BLaER1 treated with 17β-estradiol and CSF1 and Interleukin-3, amounts not matched to agents 10 nM and 100 nM (cell line): Measurements from ENCODE around the gene SIL1.
"Not testable (repeated sequence)": the region's sequence is repeated elsewhere in the genome, so short reads cannot be mapped to it uniquely, and the experiment has no call there.

Source experiments
- H3K27ac ChIP-seq, 11 experiments: shearing (Covaris generic); formaldehyde crosslinking; 2 replicates each; pipeline ENCODE4 v1.8.1; 2022
- H3K27me3 ChIP-seq, 11 experiments: shearing (Covaris generic); formaldehyde crosslinking; 2 replicates each; pipeline ENCODE4 v1.8.1; 2022
- H3K36me3 ChIP-seq, 11 experiments: shearing (Covaris generic); formaldehyde crosslinking; 2 replicates each; pipeline ENCODE4 v1.8.1; 2022
- H3K4me1 ChIP-seq, 10 experiments: shearing (Covaris generic); formaldehyde crosslinking; 2 replicates each; pipeline ENCODE4 v1.8.1; 2022
- H3K4me2 ChIP-seq, 11 experiments: shearing (Covaris generic); formaldehyde crosslinking; 2 replicates each; pipeline ENCODE4 v1.8.1; 2022
- H3K4me3 ChIP-seq, 10 experiments: shearing (Covaris generic); formaldehyde crosslinking; 2 replicates each; pipeline ENCODE4 v1.8.1; 2022
- H3K9ac ChIP-seq, 11 experiments: shearing (Covaris generic); formaldehyde crosslinking; 2 replicates each; pipeline ENCODE4 v1.8.1; 2022
- H3K9me3 ChIP-seq, 11 experiments: shearing (Covaris generic); formaldehyde crosslinking; replicated peaks in 1 of 11; 2 replicates each; pipeline ENCODE4 v1.8.1; 2022
- H4K20me1 ChIP-seq, 11 experiments: shearing (Covaris generic); formaldehyde crosslinking; 2 replicates each; pipeline ENCODE4 v1.8.1; 2022
- Cebpa-rat ChIP-seq, 11 experiments: shearing (Covaris generic); IDR thresholded peaks; 2 replicates each; pipeline ENCODE4 v1.8.1; 2022

The SIL1 gene

DNA sequence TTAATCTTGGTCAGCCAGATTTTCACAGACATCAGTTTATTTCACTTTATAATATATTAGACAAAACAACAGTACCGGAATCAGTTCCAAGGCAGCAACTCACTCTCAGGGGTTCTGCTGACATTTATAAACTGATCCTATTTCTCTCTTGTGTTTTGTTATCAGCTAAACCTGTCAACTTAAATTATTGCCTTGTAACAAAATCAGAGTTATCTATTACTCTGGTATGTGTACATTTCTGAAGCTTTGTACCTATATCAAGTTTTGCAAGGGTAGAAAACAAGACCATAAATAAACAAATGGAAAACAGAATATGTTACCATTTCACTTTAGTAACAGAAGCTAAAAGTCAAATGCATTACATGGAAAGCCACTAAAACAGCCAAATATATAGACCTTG is 122.1 kb downstream of the SIL1 start:
- H3K4me2 ChIP-seq, result no peak overlapping the region
- no peaks in the 10 kb centered on the region for H3K36me3 ChIP-seq
- H3K4me3 ChIP-seq, result no peak overlapping the region
- TF ChIP-seq Cebpa-rat (IDR thresholded peaks at IDR 0.05), result no peak
- H3K4me1 ChIP-seq, result peaks cover 0 to 42% (median 0%) of the 10 kb centered on the region in 10 experiments; a peak in 5 of 20 replicates
- no peak overlapping the region for H3K27ac ChIP-seq
- H3K27me3 ChIP-seq, result no peaks in the 10 kb centered on the region
- no peaks in the 10 kb centered on the region for H3K9me3 ChIP-seq
- H3K9ac ChIP-seq, result no peak overlapping the region
- H4K20me1 ChIP-seq, result peaks cover 0 to 35% (median 0%) of the 10 kb centered on the region in 11 experiments; a peak in 4 of 22 replicates

DNA sequence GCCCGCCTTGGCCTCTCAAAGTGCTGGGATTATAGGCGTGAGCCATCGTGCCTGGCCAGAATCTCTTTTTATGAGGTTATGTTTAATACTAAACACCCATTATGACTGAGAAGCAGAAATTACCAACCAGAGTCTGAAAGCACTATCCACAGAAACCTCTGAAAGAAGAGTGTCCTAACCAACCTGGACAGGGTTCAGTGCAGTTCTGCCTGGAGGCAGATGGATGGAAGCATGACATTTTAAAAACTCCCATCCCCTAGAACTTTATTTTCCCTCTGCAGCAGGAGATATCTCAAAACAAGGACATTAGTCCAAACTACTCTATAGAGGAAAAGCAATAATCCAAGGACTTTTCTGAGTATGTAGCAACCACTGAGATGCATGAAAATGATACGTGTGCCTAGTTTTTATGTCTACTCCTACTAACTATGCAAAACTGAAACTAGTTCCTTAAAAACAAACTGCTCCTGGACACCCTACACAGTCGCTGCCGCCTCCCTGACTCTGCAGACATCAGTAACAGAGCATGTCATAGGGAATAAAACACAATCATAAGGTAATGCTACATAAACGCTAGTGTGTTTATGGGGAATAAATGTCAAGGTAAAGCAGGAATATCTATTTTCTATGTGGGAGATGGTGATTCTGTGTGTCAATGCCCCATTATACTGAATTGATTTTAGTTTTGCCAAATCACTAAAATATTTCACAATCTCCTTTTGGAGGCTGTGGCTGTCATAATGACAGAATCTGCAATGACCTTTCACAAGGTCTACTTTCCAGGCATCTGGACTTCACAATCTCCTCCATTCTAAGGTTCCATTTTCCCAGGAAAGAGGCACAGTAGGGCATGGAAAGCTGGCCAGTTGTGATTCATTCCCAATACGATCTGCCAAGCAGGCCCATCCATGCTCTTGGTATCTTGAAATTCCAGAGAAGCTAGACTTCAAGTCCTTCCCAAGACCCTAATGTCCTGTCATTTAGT is 122.8 kb downstream of the SIL1 start:
- H3K36me3 ChIP-seq, result no peaks in the 10 kb centered on the region
- H3K4me2 ChIP-seq, result no peak overlapping the region
- H3K27me3 ChIP-seq, result no peaks in the 10 kb centered on the region
- H3K4me3 ChIP-seq, result no peak overlapping the region
- no peak overlapping the region for H3K9ac ChIP-seq
- peaks cover 0 to 34% (median 0%) of the 10 kb centered on the region in 10 experiments; a peak in 5 of 20 replicates for H3K4me1 ChIP-seq
- H3K9me3 ChIP-seq, result no peaks in the 10 kb centered on the region
- TF ChIP-seq Cebpa-rat (IDR thresholded peaks at IDR 0.05), result no peak
- H4K20me1 ChIP-seq, result peaks cover 0 to 41% (median 0%) of the 10 kb centered on the region in 11 experiments; a peak in 4 of 22 replicates
- no peak overlapping the region for H3K27ac ChIP-seq

DNA sequence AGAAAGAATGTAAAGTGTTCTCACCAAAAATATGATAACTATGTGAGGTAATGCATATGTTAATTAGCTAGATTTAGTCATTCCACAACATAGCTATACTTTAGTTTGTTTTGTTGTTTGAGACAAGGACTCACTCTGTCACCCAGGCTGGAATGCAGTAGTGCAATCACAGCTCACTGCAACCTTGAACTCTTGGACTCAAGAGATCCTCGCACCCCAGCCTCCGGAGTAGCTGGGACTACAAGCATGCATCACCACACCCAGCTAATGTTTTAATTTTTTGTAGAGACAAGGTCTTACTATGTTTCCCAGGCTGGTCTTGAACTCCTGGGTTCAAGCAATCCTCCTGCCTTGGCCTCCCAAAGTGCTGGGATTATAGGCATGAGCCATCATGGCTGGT is 124.2 kb downstream of the SIL1 start:
- H3K9ac ChIP-seq, H3K9me3 ChIP-seq, H3K27ac ChIP-seq, H3K4me2 ChIP-seq, H3K4me3 ChIP-seq, H3K36me3 ChIP-seq, H3K27me3 ChIP-seq: not testable (repeated sequence)
- Histone ChIP-seq H4K20me1 (peaks cover 0 to 39% (median 0%) of the 10 kb centered on the region in 11 experiments; a peak in 4 of 22 replicates), H3K4me1 (peaks cover 0 to 21% (median 0%) of the 10 kb centered on the region in 10 experiments; a peak in 5 of 20 replicates)

DNA sequence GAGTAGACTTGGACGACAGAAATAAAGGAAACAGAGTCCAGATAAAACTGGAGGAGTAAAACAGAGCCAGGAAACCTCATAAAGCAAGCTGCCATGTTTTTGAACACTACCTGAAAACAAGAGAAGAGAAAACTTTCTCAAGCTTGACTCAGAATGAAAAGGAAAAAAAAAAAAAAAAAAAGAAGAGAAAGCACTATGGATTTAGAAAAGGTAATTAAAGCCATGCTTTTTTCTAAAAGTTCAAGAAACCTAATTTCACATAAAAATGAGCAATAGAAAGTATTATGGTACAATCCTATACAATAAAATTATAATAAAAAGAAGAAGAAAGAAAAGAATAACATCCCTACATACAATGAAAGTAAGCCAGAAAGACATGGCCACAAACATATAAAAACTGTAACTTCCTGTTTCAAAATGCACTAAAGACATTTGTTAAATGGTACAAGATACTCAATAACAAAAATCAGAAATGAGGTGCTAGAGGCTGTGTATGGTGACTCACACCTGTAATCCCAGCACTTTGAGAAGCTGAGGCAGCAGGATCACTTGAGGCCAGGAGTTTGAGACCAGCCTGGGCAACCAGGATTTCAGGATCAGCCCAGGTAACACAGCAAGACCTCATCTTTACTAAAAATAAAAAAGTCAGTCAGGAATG is 129.5 kb downstream of the SIL1 start:
- Histone ChIP-seq H3K9me3 (no peaks in the 10 kb centered on the region), H3K9ac (no peak overlapping the region), H3K4me2 (peak overlapping the region in 2 of 11 experiments; percentile 1 to 17; a peak in 1 of 22 replicates), H3K27ac (no peak overlapping the region), H3K27me3 (no peaks in the 10 kb centered on the region), H3K36me3 (0 out of 22 replicates have a peak, but pooled peaks cover 0 to 8% (median 0%) of the 10 kb centered on the region in 11 experiments), H4K20me1 (peaks cover 0 to 66% (median 0%) of the 10 kb centered on the region in 11 experiments; a peak in 4 of 22 replicates), H3K4me1 (peaks cover 0 to 27% (median 9%) of the 10 kb centered on the region in 10 experiments; a peak in 13 of 20 replicates), H3K4me3 (no peak overlapping the region)
- TF ChIP-seq Cebpa-rat (IDR thresholded peaks at IDR 0.05), result no peak

DNA sequence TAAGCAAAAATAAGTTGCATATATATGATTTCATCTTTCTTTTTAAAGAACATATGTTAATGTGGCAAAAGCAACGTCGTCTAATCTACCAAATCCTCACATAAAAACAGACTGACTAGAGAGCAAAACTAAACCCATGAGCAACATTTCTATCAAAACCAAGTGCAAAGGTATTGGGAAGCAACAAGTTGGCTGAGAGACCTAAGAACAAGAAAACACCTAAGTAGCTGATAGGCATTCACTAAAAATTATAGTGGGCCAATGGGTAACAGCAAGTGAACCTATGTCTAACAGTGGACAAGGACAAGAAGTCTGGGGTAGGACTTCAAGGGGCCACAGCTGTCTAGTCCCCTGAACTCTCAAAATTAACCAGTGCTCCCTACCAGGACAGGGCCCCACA is 130.1 kb downstream of the SIL1 start:
- H3K4me3 ChIP-seq, result no peak overlapping the region
- H3K9me3 ChIP-seq, result no peaks in the 10 kb centered on the region
- H4K20me1 ChIP-seq, result peaks cover 0 to 69% (median 0%) of the 10 kb centered on the region in 11 experiments; a peak in 4 of 22 replicates
- no peak overlapping the region for H3K27ac ChIP-seq
- H3K4me2 ChIP-seq, result no peak overlapping the region
- TF ChIP-seq Cebpa-rat (IDR thresholded peaks at IDR 0.05), result no peak
- H3K4me1 ChIP-seq, result peaks cover 0 to 27% (median 9%) of the 10 kb centered on the region in 10 experiments; a peak in 13 of 20 replicates
- no peaks in the 10 kb centered on the region for H3K27me3 ChIP-seq
- 0 out of 22 replicates have a peak, but pooled peaks cover 0 to 8% (median 0%) of the 10 kb centered on the region in 11 experiments for H3K36me3 ChIP-seq
- H3K9ac ChIP-seq, result no peak overlapping the region

DNA sequence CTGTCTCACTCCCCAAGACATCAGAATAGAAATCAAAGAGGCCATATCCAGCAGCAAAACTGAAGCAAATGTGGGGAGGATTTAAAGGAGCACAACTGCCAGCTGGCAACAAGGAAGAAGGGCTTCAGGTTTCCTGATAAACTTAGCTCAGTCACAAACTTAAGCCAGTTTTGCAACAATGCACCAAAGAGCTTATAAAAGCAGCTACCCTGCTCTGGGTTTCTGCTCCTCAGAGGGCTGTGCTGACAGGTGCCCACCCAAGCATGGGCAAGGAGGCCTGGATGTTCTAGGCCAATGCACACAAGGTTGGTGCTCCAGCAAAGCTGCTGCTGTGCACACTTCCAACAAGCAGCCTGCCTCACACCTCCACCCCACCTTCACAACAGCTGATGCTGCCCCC is 132.9 kb downstream of the SIL1 start:
- H3K4me2 ChIP-seq, result peak overlapping the region in 4 of 11 experiments; percentile 6 to 15 (median 12); a peak in 3 of 22 replicates
- H3K9ac ChIP-seq, result no peak overlapping the region
- peaks cover 0 to 79% (median 0%) of the 10 kb centered on the region in 11 experiments; a peak in 3 of 22 replicates for H4K20me1 ChIP-seq
- H3K4me1 ChIP-seq, result peaks cover 0 to 27% (median 9%) of the 10 kb centered on the region in 10 experiments; a peak in 13 of 20 replicates
- H3K27ac ChIP-seq, result no peak overlapping the region
- H3K4me3 ChIP-seq, result no peak overlapping the region
- no peak for TF ChIP-seq Cebpa-rat (IDR thresholded peaks at IDR 0.05)
- no peaks in the 10 kb centered on the region for H3K9me3 ChIP-seq
- peaks cover 0 to 8% (median 0%) of the 10 kb centered on the region in 11 experiments; a peak in 1 of 22 replicates for H3K36me3 ChIP-seq
- no peaks in the 10 kb centered on the region for H3K27me3 ChIP-seq

DNA sequence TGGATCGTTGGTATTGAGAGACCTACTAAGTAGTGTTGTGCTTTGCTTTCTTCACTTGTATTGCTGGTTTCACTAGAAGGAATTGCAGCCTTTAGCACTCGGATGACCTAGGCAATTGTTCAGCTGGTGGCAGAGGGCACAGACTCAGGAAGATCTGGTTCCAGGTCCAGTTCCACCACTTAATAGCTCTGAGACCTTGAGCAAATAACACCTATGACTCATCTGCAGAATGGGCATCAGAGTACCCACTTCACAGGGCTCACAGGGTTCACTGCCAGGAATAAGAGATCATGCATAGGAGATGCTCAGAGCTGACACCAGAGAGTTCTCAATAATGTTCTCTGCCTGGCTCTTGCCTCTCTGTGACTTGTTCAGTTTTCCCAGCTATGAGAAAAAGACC is 133.6 kb downstream of the SIL1 start:
- H3K9ac ChIP-seq, result no peak overlapping the region
- H3K4me2 ChIP-seq, result no peak overlapping the region; a peak in 1 of 22 replicates
- no peak for TF ChIP-seq Cebpa-rat (IDR thresholded peaks at IDR 0.05)
- H3K27me3 ChIP-seq, result no peaks in the 10 kb centered on the region
- H3K36me3 ChIP-seq, result peaks cover 0 to 8% (median 0%) of the 10 kb centered on the region in 11 experiments; a peak in 1 of 22 replicates
- peaks cover 0 to 72% (median 0%) of the 10 kb centered on the region in 11 experiments; a peak in 2 of 22 replicates for H4K20me1 ChIP-seq
- no peak overlapping the region for H3K4me3 ChIP-seq
- H3K4me1 ChIP-seq, result peaks cover 0 to 27% (median 9%) of the 10 kb centered on the region in 10 experiments; a peak in 13 of 20 replicates
- H3K9me3 ChIP-seq, result no peaks in the 10 kb centered on the region
- H3K27ac ChIP-seq, result no peak overlapping the region

DNA sequence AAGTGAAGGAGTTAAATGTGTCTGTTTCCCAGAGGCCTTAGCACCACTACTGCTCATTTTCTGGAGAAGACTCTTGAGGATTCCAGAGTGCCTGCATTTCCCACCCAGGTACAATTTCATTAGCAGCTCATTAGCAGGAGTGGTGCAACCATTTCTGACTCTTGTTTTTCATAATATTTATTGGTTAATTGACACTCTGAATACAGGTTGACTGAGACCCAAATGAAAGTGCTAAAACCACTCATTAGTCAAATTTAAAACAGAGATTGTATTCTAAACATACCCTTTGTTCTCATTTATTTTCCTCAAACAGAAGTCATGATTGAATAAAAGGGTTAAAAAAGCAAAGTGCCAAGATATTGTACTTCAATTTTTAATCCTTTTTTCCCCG is 134.5 kb downstream of the SIL1 start:
- Histone ChIP-seq H4K20me1 (peaks cover 0 to 64% (median 0%) of the 10 kb centered on the region in 11 experiments; a peak in 2 of 22 replicates), H3K27me3 (no peaks in the 10 kb centered on the region), H3K36me3 (peaks cover 0 to 8% (median 0%) of the 10 kb centered on the region in 11 experiments; a peak in 1 of 22 replicates), H3K27ac (no peak overlapping the region), H3K4me1 (peaks cover 0 to 23% (median 9%) of the 10 kb centered on the region in 10 experiments; a peak in 13 of 20 replicates), H3K9me3 (no peaks in the 10 kb centered on the region), H3K9ac (no peak overlapping the region), H3K4me3 (no peak overlapping the region), H3K4me2 (no peak overlapping the region)
- TF ChIP-seq Cebpa-rat (IDR thresholded peaks at IDR 0.05), result no peak
